Measurements from ENCODE around the gene ITIH5. TPM values are rescaled to one million over a fixed set of nuclear protein-coding genes. Genes with fewer than 3 reads are reported as not detected.

The ITIH5 gene
- total RNA-seq, 2 experiments from 2014 or later = not detected

DNA sequence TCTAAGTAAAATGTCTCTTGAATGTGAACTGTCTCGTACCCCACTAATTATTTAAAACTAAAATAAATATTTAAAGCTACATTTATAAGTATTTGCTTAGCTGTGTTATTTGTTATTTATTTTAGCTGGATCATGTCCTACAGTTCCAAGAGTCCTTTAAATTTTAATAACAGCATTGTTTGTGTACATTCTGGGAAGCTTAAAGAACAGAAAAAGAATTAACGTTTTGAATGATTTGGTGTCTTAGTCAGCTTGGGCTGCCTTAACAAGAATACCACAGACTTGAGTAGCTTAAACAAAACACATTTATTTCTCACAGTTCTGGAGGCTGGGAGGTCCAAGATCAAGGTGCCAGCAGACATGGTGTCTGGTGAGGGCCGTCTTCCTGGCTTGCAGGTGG is 107.4 kb downstream of the ITIH5 start:
- CTCF ChIA-PET = interaction anchor here (0.7 to 1.2 kb wide), 2 partner anchors 32 to 127 kb away, joined by 3 read pairs; no protein-coding TSS in a partner anchor
- H3K27me3 Mint-ChIP-seq = peaks cover 3% of the 10 kb centered on the region
- H3K27ac Mint-ChIP-seq = no peak overlapping the region
- DNase-seq (no peak), ATAC-seq (no peak)
- no peaks in the 10 kb centered on the region for H3K36me3 Mint-ChIP-seq (ENCODE audit: low read depth)
- no peaks in the 10 kb centered on the region for H3K4me1 Mint-ChIP-seq
- POLR2A ChIA-PET = no interaction called here
- intact Hi-C loops (cut with DNase I, micrococcal nuclease) = no loop called here
- H3K9me3 Mint-ChIP-seq (ENCODE audit: low read depth) = no peaks in the 10 kb centered on the region
- no peak overlapping the region for H3K4me3 Mint-ChIP-seq

DNA sequence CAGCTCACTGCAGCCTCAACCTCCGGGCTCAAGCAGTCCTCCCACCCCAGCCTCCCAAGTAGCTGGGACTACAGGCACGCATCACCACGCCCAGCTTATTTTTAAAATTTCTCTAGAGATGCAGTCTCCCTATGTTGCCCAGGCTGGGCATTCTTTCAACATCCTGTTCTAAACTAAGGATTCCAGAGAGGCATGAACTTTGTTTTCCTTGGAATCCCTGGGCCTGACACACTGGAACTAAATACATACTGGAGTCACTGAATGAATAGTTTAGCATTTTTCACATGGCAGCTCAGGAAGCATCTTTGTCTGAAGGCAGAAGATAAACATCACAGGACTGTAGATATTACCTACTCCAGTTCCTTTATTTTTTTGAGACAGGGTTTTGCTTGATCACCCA is 108.7 kb downstream of the ITIH5 start:
- Mint-ChIP-seq H3K27ac (no peak overlapping the region), H3K36me3 (ENCODE audit: low read depth) (no peaks in the 10 kb centered on the region), H3K27me3 (peaks cover 3% of the 10 kb centered on the region), H3K9me3 (ENCODE audit: low read depth) (no peaks in the 10 kb centered on the region), H3K4me1 (no peaks in the 10 kb centered on the region), H3K4me3 (no peak overlapping the region)
- no peak for DNase-seq
- CTCF ChIA-PET = interaction anchor here (0.7 kb wide), 1 partner anchor 112 kb away, joined by 4 read pairs; no protein-coding TSS in a partner anchor
- POLR2A ChIA-PET = no interaction called here
- no peak for ATAC-seq
- intact Hi-C loops (cut with DNase I, micrococcal nuclease) = no loop called here

DNA sequence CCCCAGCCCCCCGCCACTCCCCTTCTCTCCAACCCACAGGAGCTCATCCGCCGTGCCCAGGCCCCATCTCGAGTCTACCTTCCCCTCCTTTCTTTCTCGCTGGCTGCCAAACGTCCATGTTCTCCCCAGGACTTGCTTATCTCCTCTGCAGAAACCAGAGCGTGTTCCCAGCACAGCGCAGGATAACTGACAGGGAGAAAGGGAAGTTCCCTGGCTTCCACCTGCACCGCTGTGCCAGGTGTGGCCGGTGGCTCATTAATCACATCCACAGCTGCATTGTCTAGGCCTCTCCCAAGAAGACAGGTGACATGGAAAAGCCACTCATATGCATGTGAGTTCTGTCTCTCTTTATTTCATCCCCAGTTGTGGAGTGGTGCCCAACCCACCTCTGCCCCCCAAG is 113.2 kb downstream of the ITIH5 start:
- Mint-ChIP-seq H3K27me3 (peaks cover 3% of the 10 kb centered on the region), H3K4me1 (no peaks in the 10 kb centered on the region), H3K36me3 (ENCODE audit: low read depth) (no peaks in the 10 kb centered on the region), H3K27ac (no peak overlapping the region), H3K9me3 (ENCODE audit: low read depth) (no peaks in the 10 kb centered on the region), H3K4me3 (no peak overlapping the region)
- intact Hi-C loops (cut with DNase I, micrococcal nuclease) = no loop called here
- ChIA-PET CTCF (interaction anchor here (0.6 to 1.5 kb wide), 2 partner anchors 28 to 256 kb away, joined by 5 to 6 read pairs; no protein-coding TSS in a partner anchor), POLR2A (no interaction called here)
- no peak for ATAC-seq
- no peak for DNase-seq

DNA sequence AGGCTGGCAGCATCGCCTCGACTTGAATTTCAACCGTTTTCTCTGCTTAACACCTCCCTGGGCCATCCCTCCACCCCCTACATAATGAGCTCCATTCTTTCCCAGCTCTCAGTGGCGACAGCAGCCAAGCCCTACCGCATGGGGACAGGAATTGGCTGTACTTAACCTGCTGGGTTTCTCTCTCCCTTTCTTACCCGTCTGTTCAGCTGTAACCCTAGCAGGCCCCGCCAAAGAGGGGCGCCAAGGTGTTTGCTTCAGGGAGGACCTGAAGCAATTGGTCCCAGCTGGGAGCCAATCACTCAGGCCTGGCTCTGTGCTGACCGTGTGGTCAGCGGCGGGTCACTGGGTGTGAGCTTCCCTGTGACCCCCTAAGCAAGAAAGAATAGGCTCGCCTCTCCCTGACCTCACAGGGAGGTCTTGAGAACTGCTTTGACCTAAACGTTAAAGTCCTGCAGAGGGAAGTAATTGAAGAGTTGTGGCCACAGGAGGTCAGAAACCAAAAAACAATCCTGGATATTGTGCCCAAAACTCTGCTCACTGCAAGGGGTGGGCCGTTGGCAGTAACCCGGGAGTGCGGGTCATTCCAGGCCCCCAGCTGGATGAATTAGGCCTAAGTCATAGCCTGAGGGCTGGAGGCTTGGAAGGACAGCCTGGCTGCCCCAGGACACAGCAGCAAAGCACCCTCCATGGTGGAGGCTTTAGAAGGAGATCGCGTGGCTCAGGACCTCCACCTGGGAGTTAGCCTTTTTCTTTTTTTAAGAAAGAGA is 114.6 kb downstream of the ITIH5 start:
- H3K27ac Mint-ChIP-seq = no peak overlapping the region
- no peak for ATAC-seq
- H3K4me3 Mint-ChIP-seq = no peak overlapping the region
- H3K36me3 Mint-ChIP-seq (ENCODE audit: low read depth) = no peaks in the 10 kb centered on the region
- intact Hi-C loops (cut with DNase I, micrococcal nuclease) = no loop called here
- ChIA-PET CTCF (interaction anchor here (0.5 kb wide), 1 partner anchor 9 kb away, joined by 3 read pairs; no protein-coding TSS in a partner anchor), POLR2A (no interaction called here)
- no peaks in the 10 kb centered on the region for H3K4me1 Mint-ChIP-seq
- H3K27me3 Mint-ChIP-seq = peaks cover 3% of the 10 kb centered on the region
- DNase-seq = no peak
- no peaks in the 10 kb centered on the region for H3K9me3 Mint-ChIP-seq (ENCODE audit: low read depth)

DNA sequence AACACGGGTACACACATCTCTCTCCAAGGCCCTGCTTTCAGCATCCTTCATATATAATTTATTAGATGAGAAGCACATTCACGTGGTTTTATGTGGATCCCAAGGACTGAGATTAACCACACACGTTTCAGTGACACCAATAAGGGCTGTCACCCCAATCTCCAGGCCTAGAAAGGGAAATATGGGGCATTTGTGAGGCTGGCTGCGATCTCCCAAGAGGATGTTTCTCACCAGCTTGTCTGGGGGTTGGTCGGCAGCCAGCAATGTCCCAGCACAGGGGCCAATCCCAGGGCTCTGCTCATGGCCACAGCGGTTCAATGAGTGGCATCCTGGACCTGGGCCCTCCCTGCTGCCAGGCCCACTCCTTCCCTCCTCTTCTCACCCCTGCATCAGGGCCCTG is 115.5 kb downstream of the ITIH5 start:
- POLR2A ChIA-PET = no interaction called here
- no peaks in the 10 kb centered on the region for H3K36me3 Mint-ChIP-seq (ENCODE audit: low read depth)
- DNase-seq (no peak), ATAC-seq (no peak)
- H3K4me3 Mint-ChIP-seq = no peak overlapping the region
- H3K4me1 Mint-ChIP-seq = no peaks in the 10 kb centered on the region
- no peak overlapping the region for H3K27ac Mint-ChIP-seq
- H3K27me3 Mint-ChIP-seq = no peaks in the 10 kb centered on the region
- CTCF ChIA-PET = interaction anchor here (0.5 kb wide), 1 partner anchor 10 kb away, joined by 3 read pairs; no protein-coding TSS in a partner anchor
- intact Hi-C loops (cut with DNase I, micrococcal nuclease) = no loop called here
- H3K9me3 Mint-ChIP-seq (ENCODE audit: low read depth) = no peaks in the 10 kb centered on the region

DNA sequence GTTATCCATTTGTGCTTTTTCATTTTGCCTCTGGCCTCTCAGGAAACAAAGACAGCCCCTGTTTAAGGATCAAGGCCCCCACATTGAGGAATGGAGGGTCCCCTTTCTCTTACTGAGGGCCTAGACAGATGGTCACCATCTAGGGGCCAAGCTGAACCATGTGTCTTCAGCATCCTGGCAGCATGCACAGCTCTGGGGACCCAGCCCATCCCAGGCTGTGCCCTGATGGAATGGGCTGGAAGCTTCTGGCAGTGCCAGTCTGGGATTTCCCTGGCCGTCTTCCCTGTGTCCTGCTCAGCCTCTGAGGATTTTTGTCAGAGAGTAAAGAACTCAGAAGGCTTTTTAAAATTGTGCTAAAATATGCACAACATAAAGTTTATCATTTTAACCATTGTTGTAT is 116.8 kb downstream of the ITIH5 start:
- Mint-ChIP-seq H3K27ac (no peak overlapping the region), H3K4me3 (no peak overlapping the region), H3K36me3 (ENCODE audit: low read depth) (no peaks in the 10 kb centered on the region), H3K9me3 (ENCODE audit: low read depth) (no peaks in the 10 kb centered on the region), H3K27me3 (no peaks in the 10 kb centered on the region), H3K4me1 (no peaks in the 10 kb centered on the region)
- ChIA-PET CTCF (no interaction called here), POLR2A (no interaction called here)
- intact Hi-C loops (cut with DNase I, micrococcal nuclease) = no loop called here
- no peak for DNase-seq
- ATAC-seq = no peak

DNA sequence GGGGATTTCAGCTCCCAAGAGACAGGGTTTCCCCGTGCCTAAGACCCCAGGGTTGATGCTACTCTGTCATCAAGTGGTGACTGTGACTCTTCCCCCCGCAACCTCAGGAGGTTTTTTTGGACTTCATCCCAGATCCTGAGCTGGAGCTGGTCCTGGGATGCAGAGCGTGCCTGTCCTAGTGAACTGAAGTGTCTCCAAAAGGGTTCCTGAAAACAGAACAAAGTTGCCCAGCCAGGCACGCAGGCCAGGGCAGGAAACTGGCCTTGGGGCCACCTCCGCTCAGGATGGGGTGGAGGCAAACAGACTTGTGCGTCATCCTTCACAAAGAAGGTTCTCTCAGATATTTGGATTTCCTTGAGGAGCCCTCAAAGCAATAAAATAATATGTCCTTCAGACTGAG is 118.9 kb downstream of the ITIH5 start:
- ChIA-PET POLR2A (no interaction called here), CTCF (interaction anchor here (0.9 kb wide), 1 partner anchor 22 kb away, joined by 4 read pairs; no protein-coding TSS in a partner anchor)
- Mint-ChIP-seq H3K9me3 (ENCODE audit: low read depth) (no peaks in the 10 kb centered on the region), H3K27me3 (no peaks in the 10 kb centered on the region), H3K4me1 (no peaks in the 10 kb centered on the region), H3K36me3 (ENCODE audit: low read depth) (no peaks in the 10 kb centered on the region), H3K4me3 (no peak overlapping the region), H3K27ac (no peak overlapping the region)
- DNase-seq = no peak
- intact Hi-C loops (cut with DNase I, micrococcal nuclease) = no loop called here
- ATAC-seq = no peak

DNA sequence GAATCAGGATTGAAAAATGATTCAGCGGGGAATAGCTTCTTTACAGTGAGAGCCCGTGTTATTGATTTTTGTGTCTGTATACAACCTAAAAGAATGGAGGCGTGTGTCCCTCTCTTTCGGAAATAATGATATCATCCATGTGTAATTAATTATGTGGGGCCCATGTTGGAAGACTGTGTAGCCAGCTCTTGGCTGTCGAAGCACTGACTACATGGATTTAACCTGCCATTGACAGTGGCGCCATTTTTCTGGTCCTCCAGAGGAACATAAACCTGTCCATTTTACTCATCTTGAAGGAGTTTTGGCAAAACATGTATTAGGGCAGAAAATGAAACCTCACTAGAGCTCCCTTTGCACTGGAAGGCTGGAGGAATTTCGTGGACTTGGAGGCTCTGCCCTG is 119.6 kb downstream of the ITIH5 start:
- DNase-seq (no peak), ATAC-seq (no peak)
- no peaks in the 10 kb centered on the region for H3K27me3 Mint-ChIP-seq
- H3K36me3 Mint-ChIP-seq (ENCODE audit: low read depth) = no peaks in the 10 kb centered on the region
- H3K9me3 Mint-ChIP-seq (ENCODE audit: low read depth) = no peaks in the 10 kb centered on the region
- ChIA-PET POLR2A (no interaction called here), CTCF (interaction anchor here (0.9 kb wide), 1 partner anchor 22 kb away, joined by 4 read pairs; no protein-coding TSS in a partner anchor)
- intact Hi-C loops (cut with DNase I, micrococcal nuclease) = no loop called here
- no peak overlapping the region for H3K4me3 Mint-ChIP-seq
- H3K4me1 Mint-ChIP-seq = no peaks in the 10 kb centered on the region
- H3K27ac Mint-ChIP-seq = no peak overlapping the region

DNA sequence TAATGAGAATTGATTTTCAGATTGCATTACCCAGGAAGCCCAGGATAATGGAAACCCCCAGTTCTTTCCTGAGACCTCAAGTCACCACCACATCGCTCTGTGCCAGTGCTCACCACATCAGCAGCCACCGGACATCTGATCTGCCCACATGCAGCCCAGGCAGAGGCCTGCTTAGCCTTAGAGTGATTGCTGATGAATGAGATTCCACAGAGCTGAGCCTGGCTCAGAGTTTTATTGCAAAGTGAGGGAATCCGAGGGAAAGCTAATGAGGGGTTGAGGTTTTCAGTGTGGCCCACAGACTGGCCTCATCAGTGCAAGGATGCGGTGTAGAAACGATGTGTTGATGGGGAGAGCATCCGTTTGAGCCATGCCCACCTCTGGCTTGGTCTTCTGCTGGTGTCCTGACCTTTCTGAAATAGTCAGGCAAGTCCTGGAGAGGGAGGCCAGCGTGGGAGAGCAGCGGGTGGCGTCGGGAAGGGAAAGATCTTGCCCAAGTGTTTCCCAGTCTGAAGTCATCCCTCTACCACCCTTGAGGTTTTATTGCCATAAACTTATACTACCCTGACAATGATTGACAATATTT is 120.3 kb downstream of the ITIH5 start:
- intact Hi-C loops (cut with DNase I, micrococcal nuclease) = no loop called here
- H3K36me3 Mint-ChIP-seq (ENCODE audit: low read depth) = no peaks in the 10 kb centered on the region
- H3K27me3 Mint-ChIP-seq = no peaks in the 10 kb centered on the region
- CTCF ChIA-PET = no interaction called here
- no peak for DNase-seq
- H3K4me1 Mint-ChIP-seq = no peaks in the 10 kb centered on the region
- no peak overlapping the region for H3K27ac Mint-ChIP-seq
- no peak overlapping the region for H3K4me3 Mint-ChIP-seq
- no peaks in the 10 kb centered on the region for H3K9me3 Mint-ChIP-seq (ENCODE audit: low read depth)
- ATAC-seq = no peak
- POLR2A ChIA-PET = no interaction called here

DNA sequence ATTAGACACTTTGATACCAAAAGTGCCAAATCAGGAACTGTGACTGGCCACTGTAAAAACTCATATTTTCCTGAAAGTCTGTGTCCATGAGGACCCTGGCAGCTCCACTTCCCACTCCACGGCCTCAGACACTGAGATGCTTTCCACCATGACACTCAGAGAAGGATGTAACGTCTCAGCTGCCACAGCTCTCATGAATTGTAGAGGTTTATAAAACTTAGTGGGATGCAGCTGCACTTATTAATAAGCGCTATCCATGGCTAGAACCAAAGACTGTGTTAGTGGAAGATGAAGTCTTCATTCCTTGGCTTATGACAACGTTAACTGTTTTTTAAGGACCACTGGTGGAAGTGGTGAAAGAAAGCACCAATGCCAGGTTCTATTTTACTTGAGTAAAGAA is 121.0 kb downstream of the ITIH5 start:
- no peak overlapping the region for H3K27ac Mint-ChIP-seq

DNA sequence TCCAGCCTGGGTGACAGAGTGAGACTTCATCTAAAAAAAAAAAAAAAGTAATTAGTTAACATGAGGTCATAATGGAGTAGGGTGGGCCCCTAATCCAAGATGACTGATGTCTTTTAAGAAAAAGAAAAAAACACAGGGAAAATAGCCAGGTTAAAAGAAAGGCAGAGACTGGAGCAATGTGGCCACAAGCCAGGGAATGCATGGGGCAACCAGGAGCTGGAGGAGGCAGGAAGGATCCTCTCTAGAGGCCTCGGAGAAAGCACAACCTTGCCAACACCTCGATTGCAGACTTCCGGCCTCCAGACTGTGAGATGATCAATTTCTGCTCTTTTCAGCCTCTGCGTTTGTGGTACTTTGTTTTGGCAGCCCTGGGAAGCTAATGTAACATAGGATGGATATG is 121.5 kb downstream of the ITIH5 start:
- no peak for DNase-seq
- H3K4me1 Mint-ChIP-seq = no peaks in the 10 kb centered on the region
- CTCF ChIA-PET = no interaction called here
- ATAC-seq = no peak
- no peaks in the 10 kb centered on the region for H3K9me3 Mint-ChIP-seq (ENCODE audit: low read depth)
- H3K36me3 Mint-ChIP-seq (ENCODE audit: low read depth) = no peaks in the 10 kb centered on the region
- no peaks in the 10 kb centered on the region for H3K27me3 Mint-ChIP-seq
- POLR2A ChIA-PET = no interaction called here
- intact Hi-C loops (cut with DNase I, micrococcal nuclease) = no loop called here
- no peak overlapping the region for H3K27ac Mint-ChIP-seq
- no peak overlapping the region for H3K4me3 Mint-ChIP-seq

More for the DNA sequence above, 121.0 kb downstream of the ITIH5 start:
- ChIA-PET POLR2A (no interaction called here), CTCF (no interaction called here)
- intact Hi-C loops (cut with DNase I, micrococcal nuclease) = no loop called here
- no peaks in the 10 kb centered on the region for H3K9me3 Mint-ChIP-seq (ENCODE audit: low read depth)
- H3K27me3 Mint-ChIP-seq = no peaks in the 10 kb centered on the region
- H3K36me3 Mint-ChIP-seq (ENCODE audit: low read depth) = no peaks in the 10 kb centered on the region
- no peak for DNase-seq
- no peaks in the 10 kb centered on the region for H3K4me1 Mint-ChIP-seq
- no peak overlapping the region for H3K4me3 Mint-ChIP-seq
- ATAC-seq = no peak

DNA sequence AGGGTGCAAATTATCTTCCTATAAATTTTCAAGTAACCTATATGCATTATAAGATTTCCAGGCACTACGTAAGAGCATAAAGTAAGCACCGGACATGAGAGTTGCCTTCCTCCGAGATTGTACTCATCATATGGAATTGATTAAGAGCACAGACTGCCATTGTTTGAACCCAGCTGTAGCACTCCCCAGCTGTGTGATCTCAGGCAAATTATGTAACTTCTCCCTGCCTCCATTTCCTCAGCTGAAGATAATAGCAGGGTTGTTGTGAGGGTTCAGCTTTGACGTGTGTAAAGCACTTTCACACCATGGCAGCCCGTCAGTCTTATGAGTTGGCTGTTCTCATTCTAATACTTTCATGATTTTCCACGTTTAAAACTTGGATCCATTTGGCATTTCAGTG is 122.6 kb downstream of the ITIH5 start:
- intact Hi-C loops (cut with DNase I, micrococcal nuclease) = no loop called here
- Mint-ChIP-seq H3K4me3 (no peak overlapping the region), H3K36me3 (ENCODE audit: low read depth) (no peaks in the 10 kb centered on the region), H3K4me1 (peaks cover 4% of the 10 kb centered on the region), H3K9me3 (ENCODE audit: low read depth) (no peaks in the 10 kb centered on the region), H3K27ac (no peak overlapping the region), H3K27me3 (no peaks in the 10 kb centered on the region)
- ATAC-seq = no peak
- DNase-seq = no peak
- CTCF ChIA-PET = no interaction called here
- POLR2A ChIA-PET = no interaction called here
